Mesenteric fat pad (tissue), 1 donor: ENCODE measurements around the gene POLR1F. TPM values are rescaled to one million over a fixed set of nuclear protein-coding genes. Genes with fewer than 3 reads are reported as not detected.
"Not testable (repeated sequence)": the region's sequence is repeated elsewhere in the genome, so short reads cannot be mapped to it uniquely, and the experiment has no call there.

Experiments
- DNase-seq: peaks from one replicate; pipeline ENCODE4 v3.0.0-alpha.2; 2020; ENCODE audit warnings: low spot score
- long read RNA-seq: library from polyadenylated mRNA; unstranded; transcript quantifications from one replicate; pipeline ENCODE4 v2.0.0, GENCODE V29; 2020
- total RNA-seq: library from RNA; stranded (reverse); fragmentation: NEBNext Ultra II Directional; extraction: Animal tissue kit (Norgen Biotek cat#: 25700); gene quantifications from one replicate; pipeline ENCODE4 v1.2.1, GENCODE V29; 2021
- donor health status: DM: yes; HTN: yes; CAD: no.

The POLR1F gene, protein sequence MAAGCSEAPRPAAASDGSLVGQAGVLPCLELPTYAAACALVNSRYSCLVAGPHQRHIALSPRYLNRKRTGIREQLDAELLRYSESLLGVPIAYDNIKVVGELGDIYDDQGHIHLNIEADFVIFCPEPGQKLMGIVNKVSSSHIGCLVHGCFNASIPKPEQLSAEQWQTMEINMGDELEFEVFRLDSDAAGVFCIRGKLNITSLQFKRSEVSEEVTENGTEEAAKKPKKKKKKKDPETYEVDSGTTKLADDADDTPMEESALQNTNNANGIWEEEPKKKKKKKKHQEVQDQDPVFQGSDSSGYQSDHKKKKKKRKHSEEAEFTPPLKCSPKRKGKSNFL
- 17.7 TPM for total RNA-seq
- long read RNA-seq, transcript TWISTNB-201 (4 exons, 3,942 nt) = major isoform, 16 of 19 reads
- long read RNA-seq, partial matches to known transcripts = 0 of 19 reads
- long read RNA-seq, other reads (novel, unspliced or antisense) = 2 of 19 reads

DNA sequence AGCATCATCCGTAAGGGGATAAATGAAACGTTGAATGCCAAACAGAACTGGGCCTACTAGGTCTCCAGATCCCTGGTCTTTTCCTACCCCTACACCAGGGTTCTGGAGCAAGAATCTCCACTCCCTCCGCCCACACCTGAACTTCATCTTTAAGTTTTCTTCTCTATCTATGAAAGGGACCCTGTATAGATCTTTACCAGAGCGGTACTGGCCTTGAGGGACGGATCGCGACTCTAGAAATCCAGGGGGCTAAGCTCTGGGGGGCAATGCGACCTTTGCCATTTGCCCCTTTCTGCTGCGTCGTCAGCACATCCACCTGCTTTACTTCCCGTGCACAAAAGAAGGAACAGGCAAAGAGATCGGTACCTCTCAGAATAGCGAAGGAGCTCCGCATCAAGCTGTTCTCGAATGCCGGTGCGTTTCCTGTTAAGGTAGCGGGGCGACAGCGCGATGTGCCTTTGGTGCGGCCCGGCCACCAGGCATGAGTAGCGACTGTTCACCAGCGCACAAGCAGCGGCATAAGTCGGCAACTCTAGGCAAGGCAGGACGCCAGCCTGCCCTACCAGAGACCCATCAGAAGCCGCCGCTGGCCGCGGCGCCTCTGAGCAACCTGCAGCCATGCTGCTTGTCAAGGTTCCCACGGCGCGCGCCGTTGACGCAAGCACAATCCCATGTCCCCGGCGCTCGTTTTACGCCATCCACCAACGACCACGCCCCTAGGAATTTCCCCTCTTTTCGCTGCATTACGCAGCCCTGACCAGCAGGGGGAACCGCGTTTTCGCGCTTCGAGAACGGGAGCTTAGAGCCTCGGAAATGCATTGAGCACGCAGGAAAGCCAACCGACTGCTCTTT, at the start of gene POLR1F:
TSS of gene POLR1F (minus strand) at position 641 of the 852 bp plus-strand sequence. CDS start at position 620, 21 bp downstream.
- peak; percentile 97 for DNase-seq

DNA sequence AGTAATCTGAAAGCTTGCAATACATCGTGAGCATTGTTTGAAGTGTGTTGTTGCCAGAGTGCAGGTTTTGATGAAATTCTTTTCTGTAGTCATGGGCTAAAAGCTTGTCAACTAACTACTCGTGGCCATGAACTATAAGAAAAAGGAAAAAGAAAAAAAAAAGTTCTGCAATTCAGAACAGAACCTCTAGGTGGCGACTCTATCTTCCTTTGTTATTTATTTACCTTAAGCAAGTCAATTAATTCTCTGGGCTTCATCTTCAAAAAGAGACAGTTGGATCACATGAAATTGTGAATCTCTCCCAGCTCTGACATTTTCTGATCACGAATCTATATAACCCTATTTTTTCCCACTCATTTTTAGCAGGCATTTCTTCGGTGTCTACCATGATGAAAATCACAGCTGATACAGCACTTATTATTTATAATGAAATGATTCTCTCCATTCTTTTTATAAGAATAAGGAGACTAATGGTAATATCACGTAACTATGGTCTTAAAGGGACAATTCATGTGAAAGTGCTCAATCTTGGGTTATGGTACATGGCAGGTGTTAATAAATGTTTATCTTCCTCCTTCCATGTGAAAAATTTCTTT, 45.8 kb upstream of the POLR1F start:
- no peak for DNase-seq

DNA sequence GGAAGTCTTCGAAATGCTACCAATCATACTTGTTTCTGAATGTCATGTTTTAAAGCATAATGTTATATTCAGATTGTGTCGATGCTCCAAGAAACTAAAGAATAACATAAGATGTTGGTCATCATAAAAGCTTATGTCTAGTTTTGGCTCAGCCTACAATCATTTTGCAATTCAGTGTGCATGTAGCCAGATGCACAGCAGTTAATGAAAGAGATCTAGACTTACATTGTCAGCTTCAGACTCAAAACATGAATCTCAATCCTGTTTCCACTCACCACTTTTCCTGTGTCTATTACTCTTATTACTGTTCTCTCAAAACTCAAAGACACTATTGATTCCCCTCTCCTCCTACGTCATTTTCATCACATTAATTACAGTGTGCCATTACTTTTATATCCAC, 43.2 kb upstream of the POLR1F start:
- no peak for DNase-seq

DNA sequence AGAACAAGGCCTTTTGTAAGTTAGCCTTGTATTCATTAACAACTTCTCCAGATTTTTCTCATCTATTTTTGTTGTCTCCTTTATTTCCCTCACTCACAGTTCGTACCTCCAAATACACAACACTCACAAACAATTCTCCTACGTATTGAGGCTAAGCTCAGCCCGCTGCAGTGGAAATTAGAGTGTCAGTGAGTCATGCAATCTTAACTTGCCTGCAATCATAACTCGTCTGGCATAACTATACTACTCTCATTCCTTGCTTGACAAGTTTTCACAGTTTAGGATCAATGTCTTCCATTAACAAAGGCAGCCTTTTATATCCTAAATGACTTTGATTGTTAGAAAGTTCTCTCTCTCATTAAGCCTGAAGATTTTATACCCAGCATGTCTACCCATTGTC, 40.8 kb upstream of the POLR1F start:
- DNase-seq = no peak

DNA sequence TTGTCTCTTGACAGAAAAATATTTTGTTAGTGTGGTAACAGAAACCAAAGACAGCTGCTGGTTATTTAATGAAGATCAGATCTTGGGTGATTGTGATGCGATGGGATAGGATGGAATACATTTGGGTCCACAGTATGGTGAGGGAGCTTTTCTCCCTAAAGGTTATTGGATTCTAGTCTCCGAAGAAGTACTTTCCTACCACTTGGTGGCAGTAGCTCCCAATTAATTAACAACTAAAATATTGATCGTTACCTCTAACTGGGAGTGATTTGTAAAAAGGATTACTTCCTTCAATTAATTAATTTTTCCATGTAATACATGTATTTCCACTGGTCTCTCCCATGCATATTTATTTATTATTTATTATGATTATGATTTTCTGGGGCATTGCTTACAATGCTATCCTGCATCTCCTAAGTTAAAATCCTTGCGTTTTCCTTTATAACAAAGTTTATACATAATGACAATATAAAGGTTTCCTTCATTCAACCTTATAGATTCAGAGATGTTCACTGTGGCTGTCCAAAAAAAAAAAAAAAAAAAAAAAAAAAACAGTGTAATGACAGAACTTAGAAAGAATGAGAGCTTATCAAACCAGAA, 39.0 kb upstream of the POLR1F start:
- no peak for DNase-seq

DNA sequence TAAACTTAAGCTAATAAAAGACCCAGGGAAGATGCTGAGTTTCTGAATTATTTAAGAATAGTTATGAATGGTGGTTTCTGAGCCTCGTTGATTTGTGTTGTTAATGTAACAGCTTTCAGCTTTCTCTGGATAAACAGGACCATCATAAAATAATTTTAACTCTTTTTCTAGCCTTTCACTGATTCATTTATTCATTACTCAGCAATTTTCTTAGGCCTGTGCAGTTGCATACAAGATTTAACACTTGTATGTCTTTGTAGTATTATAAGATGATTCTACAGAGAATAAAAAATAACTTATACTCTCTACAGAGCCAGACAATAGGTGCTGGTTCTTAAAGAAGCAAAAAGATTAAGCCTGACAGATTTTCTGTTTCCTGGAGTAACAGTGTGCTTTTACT, 35.2 kb upstream of the POLR1F start:
- DNase-seq = no peak

DNA sequence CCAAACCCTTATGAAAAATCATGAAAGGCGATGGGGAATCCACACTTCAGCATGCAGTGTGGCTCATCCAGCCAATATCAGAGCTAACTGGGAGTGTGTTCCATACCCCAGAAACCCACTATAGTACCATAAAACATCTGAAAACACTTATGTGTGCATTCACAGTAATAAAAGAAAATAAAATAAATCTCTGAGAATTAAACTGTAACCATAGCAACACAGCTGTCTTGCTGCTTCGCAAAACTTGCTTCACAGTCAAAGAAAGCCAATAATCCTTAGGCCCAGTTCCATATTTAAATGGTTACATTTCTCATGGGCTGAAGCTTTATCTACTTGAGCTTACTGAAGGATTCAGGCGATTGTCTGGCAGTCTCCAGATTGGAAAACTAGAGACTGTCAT, 19.9 kb upstream of the POLR1F start:
- no peak for DNase-seq

DNA sequence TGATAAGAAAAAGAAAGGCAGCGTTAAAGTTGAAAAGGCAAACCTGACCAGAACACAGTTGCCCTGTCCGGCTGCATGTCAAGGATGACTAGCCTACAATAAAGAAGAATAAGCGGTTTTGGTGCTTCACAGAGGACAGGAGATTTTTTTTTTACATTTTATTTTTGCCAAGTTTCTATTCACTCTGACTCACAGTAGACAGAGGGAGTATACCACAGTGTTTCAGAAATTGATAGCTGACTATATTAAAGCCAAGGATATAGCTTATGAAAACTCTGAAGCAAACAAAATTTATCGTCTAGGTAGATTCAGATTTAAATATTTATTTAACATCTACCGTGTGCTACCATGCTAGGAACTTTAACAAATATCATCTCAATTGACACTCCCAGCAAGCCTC, 16.9 kb upstream of the POLR1F start:
- DNase-seq = no peak

DNA sequence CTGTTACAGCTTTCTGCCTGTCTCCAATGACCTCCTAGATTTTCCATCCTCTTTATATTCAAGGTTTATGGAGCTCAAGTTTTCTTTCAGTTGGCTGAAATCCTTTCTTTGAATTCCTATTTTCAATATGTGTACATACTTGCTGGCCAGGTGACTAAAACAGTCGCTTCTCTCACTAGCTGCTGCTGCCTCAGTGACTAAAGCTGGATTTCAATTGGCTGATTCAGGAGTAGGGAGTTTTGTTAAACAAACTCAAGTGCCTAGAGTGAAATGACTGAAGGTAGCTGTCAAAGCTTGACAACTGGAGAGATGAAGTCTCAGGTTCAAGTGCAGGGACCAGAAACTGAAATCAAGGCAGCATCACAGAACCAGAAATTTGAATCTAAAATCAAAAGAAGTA, 6.7 kb upstream of the POLR1F start:
- DNase-seq = no peak

DNA sequence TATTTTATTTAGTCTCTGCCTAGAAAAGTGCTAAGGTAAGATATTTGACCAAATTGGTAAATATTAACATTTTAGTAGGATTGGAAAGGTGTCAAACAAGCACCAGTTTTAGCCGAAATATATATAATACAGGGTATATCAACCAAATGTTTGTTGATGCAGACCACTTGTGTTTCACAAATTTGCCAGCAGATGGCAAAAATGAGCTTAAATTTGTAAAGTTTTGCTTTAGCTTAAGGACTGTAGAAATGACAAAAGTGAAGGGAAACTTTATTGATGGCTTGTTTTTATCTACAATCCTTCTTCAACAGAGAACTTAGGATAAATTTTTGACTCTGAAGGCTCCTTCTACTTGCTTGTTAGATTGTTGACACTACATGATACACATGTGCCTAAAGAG, 4.8 kb upstream of the POLR1F start:
- no peak for DNase-seq

DNA sequence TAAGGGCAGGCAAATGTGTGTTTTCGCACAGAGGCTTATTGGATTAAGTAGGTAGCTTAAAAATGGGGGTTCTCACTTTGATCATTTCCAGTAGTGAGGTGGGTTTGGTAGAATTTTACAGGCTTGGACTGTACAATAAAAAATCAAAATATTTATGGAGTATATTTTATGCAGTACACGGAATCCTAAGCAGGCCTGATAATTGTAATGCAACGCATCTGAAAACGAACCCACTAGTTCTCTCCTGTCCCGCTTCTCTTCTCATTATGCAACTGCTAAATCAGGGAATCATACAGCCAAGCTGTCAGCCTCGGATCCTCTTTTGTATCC, 377 bp upstream of the POLR1F start:
- no peak for DNase-seq

DNA sequence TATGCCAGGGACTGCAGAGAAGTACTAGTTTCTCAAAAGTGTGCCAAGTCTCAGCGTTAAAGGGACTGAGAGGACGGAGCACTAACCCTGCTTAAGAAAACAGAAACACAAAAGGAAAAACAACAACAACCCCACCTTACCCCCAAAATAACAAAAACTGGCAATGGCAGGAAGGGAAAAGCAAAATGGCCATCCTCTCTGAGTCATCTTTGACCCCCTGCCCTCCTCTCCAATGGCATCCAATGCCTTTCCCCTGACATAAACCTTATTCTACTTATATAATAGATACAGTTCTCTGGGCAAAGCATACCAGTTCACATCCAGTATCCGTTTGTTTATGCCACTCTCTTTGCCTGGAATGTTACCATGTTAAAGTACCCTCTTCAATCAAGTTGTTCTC, 1.6 kb downstream of the POLR1F start:
- no peak for DNase-seq

DNA sequence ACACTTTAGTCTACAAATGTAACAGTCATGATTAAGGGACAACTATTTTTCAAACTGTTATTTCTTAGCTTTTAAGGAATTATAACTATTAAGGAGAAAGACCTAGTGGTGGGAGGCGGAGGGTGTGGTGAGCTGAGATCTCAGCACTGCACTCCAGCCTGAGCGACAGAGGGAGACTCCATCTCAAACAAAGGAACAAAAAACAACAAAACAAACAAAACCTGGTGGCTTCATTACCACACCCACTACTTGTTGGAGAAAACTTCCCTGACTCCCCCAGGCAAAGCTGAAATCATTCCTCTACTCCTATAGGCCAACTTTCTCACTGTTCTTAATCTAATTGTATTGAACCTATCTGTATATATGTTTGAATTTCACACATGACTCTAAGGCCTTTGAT, 3.2 kb downstream of the POLR1F start:
- no peak for DNase-seq

DNA sequence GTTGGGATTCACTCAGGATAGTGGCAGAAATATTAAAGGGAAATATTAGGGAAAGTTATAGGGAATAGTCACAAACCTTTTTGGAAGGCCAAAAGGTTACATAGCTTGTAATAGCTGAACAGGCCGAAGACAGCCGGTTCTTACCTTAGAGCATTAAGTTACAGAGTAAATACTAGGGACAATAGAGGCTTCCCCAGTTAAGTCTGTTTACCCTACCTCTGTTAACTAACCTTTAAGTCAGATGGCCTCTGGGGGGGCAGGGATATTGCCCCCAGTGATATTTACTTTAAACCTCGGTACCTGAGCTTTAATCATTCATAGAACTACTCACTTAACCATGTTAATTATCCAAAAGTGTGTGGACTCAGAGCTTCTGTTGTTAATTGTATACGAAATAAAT, 7.4 kb downstream of the POLR1F start:
- no peak for DNase-seq

DNA sequence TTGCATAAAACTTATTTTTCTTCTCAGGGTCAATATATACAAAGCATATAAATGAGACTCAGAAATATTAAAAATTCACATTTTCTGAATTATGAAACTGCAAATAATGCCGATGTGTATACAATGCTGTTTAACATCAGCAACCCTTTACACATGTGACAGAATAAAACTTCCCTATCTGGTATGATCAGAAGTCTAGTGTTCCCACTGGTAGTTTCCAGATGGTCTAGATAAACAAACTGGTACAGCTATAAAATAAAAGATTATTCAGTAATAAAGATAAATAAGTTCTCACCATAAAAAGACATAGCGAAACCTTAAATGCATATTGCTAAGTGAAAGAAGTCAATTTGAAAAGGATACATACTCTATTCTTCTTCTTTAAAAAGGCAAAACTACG, 7.9 kb downstream of the POLR1F start:
- DNase-seq = no peak

DNA sequence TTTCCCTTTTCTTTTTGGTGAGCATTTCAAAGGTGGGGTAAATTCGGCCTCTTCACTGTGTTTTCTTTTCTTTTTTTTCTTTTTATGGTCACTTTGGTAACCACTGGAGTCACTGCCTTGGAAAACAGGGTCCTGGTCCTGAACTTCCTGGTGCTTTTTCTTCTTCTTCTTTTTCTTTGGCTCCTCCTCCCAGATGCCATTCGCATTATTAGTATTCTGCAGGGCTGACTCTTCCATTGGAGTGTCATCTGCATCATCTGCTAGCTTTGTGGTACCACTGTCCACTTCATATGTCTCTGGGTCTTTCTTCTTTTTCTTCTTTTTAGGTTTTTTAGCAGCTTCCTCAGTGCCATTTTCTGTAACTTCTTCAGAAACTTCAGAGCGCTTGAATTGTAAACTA, 10.5 kb downstream of the POLR1F start:
- no peak for DNase-seq

DNA sequence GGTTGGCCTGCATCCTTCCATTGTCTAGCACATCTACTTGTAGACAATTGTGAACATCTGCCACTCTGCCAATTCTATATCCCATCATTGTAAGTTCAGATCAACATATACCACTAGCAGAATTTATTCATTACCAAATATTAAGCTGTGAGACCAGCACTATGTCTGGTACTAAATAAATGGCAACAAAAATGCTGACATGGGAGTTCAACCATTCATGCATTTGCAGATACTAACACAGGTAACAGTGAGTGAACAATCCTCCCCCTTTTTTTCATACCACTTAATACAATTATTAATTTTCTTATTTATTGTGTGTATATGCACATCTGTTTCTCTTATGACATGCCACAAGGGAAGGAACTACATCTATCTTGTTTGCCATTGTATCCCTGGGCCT, 11.9 kb downstream of the POLR1F start:
- DNase-seq = no peak

DNA sequence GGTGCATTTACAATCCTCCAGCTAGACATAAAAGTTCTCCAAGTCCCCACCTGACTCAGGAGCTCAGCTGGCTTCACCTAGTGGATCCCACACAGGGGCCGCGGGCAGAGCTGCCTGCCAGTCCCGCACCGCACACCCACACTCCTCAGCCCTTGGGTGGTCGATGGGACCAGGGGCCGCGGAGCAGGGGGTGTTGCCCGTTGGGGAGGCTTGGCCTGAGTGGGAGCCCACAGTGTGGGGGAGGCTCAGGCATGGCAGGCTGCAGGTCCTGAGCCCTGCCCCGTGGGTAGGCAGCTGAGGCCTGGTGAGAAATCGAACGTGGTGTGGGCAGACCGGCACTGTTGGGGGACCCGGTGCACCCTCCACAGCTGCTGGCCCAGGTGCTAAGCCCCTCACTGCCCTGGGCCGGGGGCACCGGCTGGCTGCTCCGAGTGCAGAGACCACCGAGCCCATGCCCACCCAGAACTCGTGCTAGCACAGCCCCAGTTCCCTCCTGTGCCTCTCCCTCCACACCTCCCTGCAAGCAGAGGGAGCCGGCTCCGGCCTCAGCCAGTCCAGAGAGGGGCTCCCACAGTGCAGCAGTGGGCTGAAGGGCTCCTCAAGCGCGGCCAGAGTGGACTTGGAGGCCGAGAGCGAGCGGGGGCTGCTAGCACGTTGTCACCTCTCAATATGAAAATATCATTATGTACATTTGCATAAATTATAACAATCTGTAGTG, 16.6 kb downstream of the POLR1F start:
- DNase-seq = no peak

DNA sequence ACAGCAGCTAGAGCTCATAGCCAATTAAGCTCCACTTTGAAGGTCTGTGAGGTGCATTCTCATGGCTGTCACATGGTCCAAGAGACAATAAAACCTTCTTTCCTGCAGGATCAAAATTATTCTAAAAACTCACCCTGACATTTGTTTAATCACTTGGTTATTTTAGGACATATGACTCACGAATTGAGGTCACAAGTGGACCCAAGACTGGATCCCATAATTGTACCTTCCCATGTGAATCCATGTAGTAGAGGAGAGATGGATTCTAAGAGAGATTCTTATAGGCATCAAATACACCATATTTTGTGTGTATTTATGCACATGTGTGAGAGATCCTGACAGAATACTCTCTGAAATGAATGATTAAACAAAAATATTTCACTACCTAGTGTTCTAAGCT, 18.1 kb downstream of the POLR1F start:
- no peak for DNase-seq

DNA sequence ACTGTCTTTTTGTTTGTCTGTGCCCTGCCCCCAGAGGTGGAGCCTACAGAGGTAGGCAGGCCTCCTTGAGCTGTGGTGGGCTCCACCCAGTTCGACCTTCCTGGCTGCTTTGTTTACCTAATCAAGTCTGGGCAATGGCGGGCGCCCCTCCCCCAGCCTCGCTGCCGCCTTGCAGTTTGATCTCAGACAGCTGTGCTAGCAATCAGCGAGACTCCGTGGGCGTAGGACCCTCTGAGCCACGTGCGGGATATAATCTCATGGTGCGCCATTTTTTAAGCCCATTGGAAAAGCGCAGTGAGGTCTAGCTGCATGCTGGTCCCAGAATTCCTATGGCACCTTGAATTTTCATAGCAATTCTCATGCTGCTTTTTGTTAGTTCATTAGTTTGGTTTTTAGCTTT, 19.7 kb downstream of the POLR1F start:
- DNase-seq = not testable (repeated sequence)

DNA sequence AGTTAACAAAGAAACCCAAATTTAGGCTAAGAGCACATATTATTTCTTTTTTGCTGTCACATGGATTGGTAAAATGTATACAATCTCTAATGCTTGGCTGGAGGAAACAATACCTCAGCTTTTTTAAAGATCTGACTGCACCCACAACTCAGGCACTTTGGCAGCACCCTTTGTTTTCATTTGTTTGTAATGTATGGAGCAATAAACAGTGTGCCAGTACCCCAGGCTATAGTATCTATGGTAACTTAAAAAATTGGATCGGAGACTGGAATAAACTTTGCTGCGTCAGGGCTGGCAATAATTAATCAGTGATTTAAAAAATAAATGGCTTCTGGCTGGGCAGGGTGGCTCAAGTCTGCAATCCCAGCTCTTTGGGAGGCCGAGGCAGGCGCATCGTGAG, 27.2 kb downstream of the POLR1F start:
- no peak for DNase-seq
